ENCODE measurements around the gene ZNF205.
A peak's percentile ranks its signal among the peaks of the same experiment; 100 is the strongest.

DNA sequence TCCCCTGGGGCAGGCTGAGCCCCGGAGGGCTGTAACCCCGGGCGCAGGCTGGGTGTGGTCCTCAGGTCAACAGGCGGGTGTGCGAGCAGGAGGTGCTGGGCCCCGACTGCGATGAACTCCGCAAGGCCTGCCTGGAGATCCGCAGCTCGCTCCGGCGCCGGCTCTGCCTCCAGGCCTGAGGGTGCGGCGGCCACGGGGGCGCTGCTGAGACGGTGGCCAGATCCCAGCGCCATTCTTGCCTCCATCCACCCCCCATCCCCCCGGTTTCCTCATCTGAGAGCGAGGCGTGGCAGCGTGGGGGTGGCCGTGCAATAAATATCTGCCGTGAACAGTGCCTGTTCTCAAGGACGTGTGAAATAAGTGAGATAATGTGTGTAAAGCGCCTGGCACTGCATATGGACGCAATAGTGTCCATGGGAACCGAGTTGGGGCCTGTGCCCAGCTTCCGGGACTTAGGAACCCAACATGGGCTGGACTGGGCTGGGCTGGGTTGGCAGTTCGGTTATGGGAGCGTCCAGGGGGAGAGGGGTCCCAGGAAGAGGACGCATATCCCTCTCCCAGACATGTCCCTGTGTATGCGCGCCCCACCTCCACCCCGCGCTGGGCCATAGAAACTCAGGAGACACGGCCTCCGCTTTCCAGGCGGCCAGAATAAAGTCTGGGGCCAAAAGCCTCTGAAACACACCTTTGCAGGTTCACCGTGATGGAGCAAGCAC is 37.4 kb downstream of the ZNF205 start:
- TF ChIP-seq POLR2A (IDR thresholded peaks at IDR 0.05; ENCODE audit: low read length), result peak; percentile 42
- no peak for TF ChIP-seq GATA1 (IDR thresholded peaks at IDR 0.05; ENCODE audit: low read depth, low read length)

Measured in erythroblast (primary cell).